ENCODE data around the gene ANKRD27.

GRCh38 chr19:32580353-32580900 lies 94.6 kb downstream of the ANKRD27 start:
- TF ChIP-seq CTCF (conservative IDR thresholded peaks at IDR 0.05) (no peak), EZH2 (IDR thresholded peaks at IDR 0.05; ENCODE audit: low read depth) (no peak)

Data from PC-9 (cell line).